HPDE6-E6E7 (cell line): ENCODE measurements around the gene FHAD1.
"Not testable (repeated sequence)": the region's sequence is repeated elsewhere in the genome, so short reads cannot be mapped to it uniquely, and the experiment has no call there.

Source experiments
- DNase-seq: peaks from one replicate; pipeline ENCODE4 v3.0.0; 2011; ENCODE audit warnings: missing footprints; ENCODE audit errors: extremely low spot score

Gene FHAD1

GRCh38 chr1:15417059-15417934 lies 170.3 kb downstream of the FHAD1 start:
- no peak for DNase-seq

- DNase-seq = no peak
These were observed 171.9 kb downstream of the FHAD1 start for GRCh38 chr1:15418806-15419515.

- no peak for DNase-seq
These were observed 173.9 kb downstream of the FHAD1 start for GRCh38 chr1:15420853-15421465.

- no peak for DNase-seq
These were observed 175.8 kb downstream of the FHAD1 start for GRCh38 chr1:15422871-15423270.

- no peak for DNase-seq
These were observed 176.5 kb downstream of the FHAD1 start for GRCh38 chr1:15423355-15424077.

GRCh38 chr1:15424146-15424667 lies 177.2 kb downstream of the FHAD1 start:
- DNase-seq = no peak

GRCh38 chr1:15424981-15425380 lies 178.0 kb downstream of the FHAD1 start:
- no peak for DNase-seq

- no peak for DNase-seq
These were observed 178.5 kb downstream of the FHAD1 start for GRCh38 chr1:15425521-15425920.

- DNase-seq = no peak
These were observed 178.9 kb downstream of the FHAD1 start for GRCh38 chr1:15425958-15426357.

GRCh38 chr1:15426492-15427279 lies 179.7 kb downstream of the FHAD1 start:
- no peak for DNase-seq

- DNase-seq = no peak
These were observed 180.2 kb downstream of the FHAD1 start for GRCh38 chr1:15427280-15427666.

- DNase-seq = not testable (repeated sequence)
These were observed 181.2 kb downstream of the FHAD1 start for GRCh38 chr1:15428252-15428651.

- DNase-seq = no peak
These were observed 181.9 kb downstream of the FHAD1 start for GRCh38 chr1:15428815-15429435.

- no peak for DNase-seq
These were observed 182.7 kb downstream of the FHAD1 start for GRCh38 chr1:15429701-15430149.

- DNase-seq = no peak
These were observed 184.0 kb downstream of the FHAD1 start for GRCh38 chr1:15430787-15431570.

- DNase-seq = no peak
These were observed 184.5 kb downstream of the FHAD1 start for GRCh38 chr1:15431571-15431948.

- no peak for DNase-seq
These were observed 185.3 kb downstream of the FHAD1 start for GRCh38 chr1:15432324-15432723.

- DNase-seq = no peak
These were observed 186.4 kb downstream of the FHAD1 start for GRCh38 chr1:15433471-15433870.

GRCh38 chr1:15434739-15435138 lies 187.7 kb downstream of the FHAD1 start:
- not testable (repeated sequence) for DNase-seq
